Natural killer cell treated with Interleukin-12 subunit alpha and Interleukin-12 subunit beta and Interleukin-15 and Interleukin-18, amount 100 ng/mL, for 72 hours (primary cell): Measurements from ENCODE around the gene BCOR. TPM values are rescaled to one million over a fixed set of nuclear protein-coding genes. Genes with fewer than 3 reads are reported as not detected.

Source experiments
- ATAC-seq, 2 donors: fragments of 150-1000 bp; cut with Tn5 transposase in 1 of 2; sonication (Bioruptor Pico), chemical (Tn5 transposase) in 1 of 2; 2 replicates each; pipeline ENCODE4 v1.10.0; 2021
- DNase-seq: peaks from one replicate; pipeline ENCODE4 v3.0.0; 2022; ENCODE audit warnings: low spot score
- H3K27ac Mint-ChIP-seq, 2 donors: 1 replicate in 1 of 2; 2 replicates in 1 of 2; pipeline ENCODE4 v1.8.0; 2022; ENCODE audit warnings: mixed read lengths in 2 of 2, mild to moderate bottlenecking in 1 of 2, moderate library complexity in 1 of 2
- H3K27me3 Mint-ChIP-seq, 2 donors: 1 replicate in 1 of 2; 2 replicates in 1 of 2; pipeline ENCODE4 v1.8.0; 2022; ENCODE audit warnings: mixed read lengths in 2 of 2
- H3K36me3 Mint-ChIP-seq: one replicate; pipeline ENCODE4 v1.8.0; 2022; ENCODE audit warnings: mixed read lengths
- H3K4me1 Mint-ChIP-seq, 2 donors: 1 replicate in 1 of 2; 2 replicates in 1 of 2; pipeline ENCODE4 v1.8.0; 2022; ENCODE audit warnings: low read depth in 2 of 2, mixed read lengths in 2 of 2, mild to moderate bottlenecking in 1 of 2
- H3K4me3 Mint-ChIP-seq: one replicate; pipeline ENCODE4 v1.8.0; 2022; ENCODE audit warnings: mixed read lengths
- H3K9me3 Mint-ChIP-seq: 2 replicates; pipeline ENCODE4 v1.8.0; 2022; ENCODE audit warnings: mixed read lengths
- total RNA-seq, 2 donors: library from RNA; stranded (reverse); gene quantifications; one replicate each; pipeline ENCODE4 v1.2.3, GENCODE V29; 2022

The BCOR gene
- total RNA-seq, 2 donors from 2014 or later: 52.3 to 56.7 TPM

GRCh38 chrX:40107291-40108161 is 9.8 kb upstream of the BCOR start:
- peaks cover 0 to 15% of the 10 kb centered on the region in 2 donors for H3K27me3 Mint-ChIP-seq
- ATAC-seq (no peak), DNase-seq (no peak)
- peak overlapping the region; percentile 75 for H3K4me3 Mint-ChIP-seq
- H3K27ac Mint-ChIP-seq: peak overlapping the region; percentile 54 to 72
- H3K9me3 Mint-ChIP-seq: no peaks in the 10 kb centered on the region
- peaks cover 5 to 6% of the 10 kb centered on the region in 2 donors for H3K4me1 Mint-ChIP-seq
- H3K36me3 Mint-ChIP-seq: no peaks in the 10 kb centered on the region

GRCh38 chrX:40106676-40107290 is 9.0 kb upstream of the BCOR start:
- Mint-ChIP-seq H3K4me3 (peak overlapping the region; percentile 75), H3K9me3 (no peaks in the 10 kb centered on the region), H3K36me3 (no peaks in the 10 kb centered on the region), H3K27ac (peak overlapping the region; percentile 54 to 72), H3K4me1 (peaks cover 5 to 6% of the 10 kb centered on the region in 2 donors), H3K27me3 (peaks cover 0 to 12% of the 10 kb centered on the region in 2 donors)
- ATAC-seq (no peak), DNase-seq (no peak)

- Mint-ChIP-seq H3K9me3 (no peaks in the 10 kb centered on the region), H3K27me3 (peaks cover 0 to 8% of the 10 kb centered on the region in 2 donors), H3K4me1 (peaks cover 5 to 6% of the 10 kb centered on the region in 2 donors), H3K27ac (peak overlapping the region; percentile 54 to 72), H3K4me3 (peak overlapping the region; percentile 75), H3K36me3 (no peaks in the 10 kb centered on the region)
- peak; percentile 74 for DNase-seq
- peak; percentile 39 to 61 for ATAC-seq
Observed at GRCh38 chrX:40105835-40106675, 8.3 kb upstream of the BCOR start.

GRCh38 chrX:40104985-40105834 is 7.5 kb upstream of the BCOR start:
- Mint-ChIP-seq H3K9me3 (no peaks in the 10 kb centered on the region), H3K27ac (no peak overlapping the region), H3K27me3 (peaks cover 0 to 6% of the 10 kb centered on the region in 2 donors), H3K36me3 (no peaks in the 10 kb centered on the region), H3K4me1 (peaks cover 5 to 6% of the 10 kb centered on the region in 2 donors), H3K4me3 (peak overlapping the region; percentile 58)
- DNase-seq: no peak
- peak; percentile 75 to 76 for ATAC-seq

DNA sequence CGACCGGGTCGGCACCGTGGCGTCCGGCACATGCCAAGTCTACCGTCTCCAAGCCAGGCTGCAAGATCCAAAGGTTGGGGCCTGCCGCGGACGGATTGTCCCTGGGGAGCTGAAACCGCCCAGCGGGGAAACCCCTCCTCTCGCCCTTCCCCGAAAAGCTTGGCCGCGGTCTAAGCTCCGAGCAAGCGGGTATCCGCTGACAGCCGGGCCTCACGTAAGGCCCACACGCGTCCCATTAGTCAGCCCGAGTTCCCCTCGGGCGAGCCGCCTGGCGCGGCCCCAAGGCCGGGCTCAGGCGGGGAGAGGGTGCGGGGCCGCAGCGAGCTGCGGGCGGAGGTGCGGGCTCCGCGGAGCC is 6.8 kb upstream of the BCOR start:
- peaks cover 0 to 10% of the 10 kb centered on the region in 2 donors for H3K27me3 Mint-ChIP-seq
- peak overlapping the region; percentile 44 for H3K4me3 Mint-ChIP-seq
- H3K27ac Mint-ChIP-seq: no peak overlapping the region
- H3K4me1 Mint-ChIP-seq: peaks cover 5 to 10% of the 10 kb centered on the region in 2 donors
- ATAC-seq: peak; percentile 85 to 87
- H3K36me3 Mint-ChIP-seq: no peaks in the 10 kb centered on the region
- peak; percentile 85 for DNase-seq
- H3K9me3 Mint-ChIP-seq: no peaks in the 10 kb centered on the region

DNA sequence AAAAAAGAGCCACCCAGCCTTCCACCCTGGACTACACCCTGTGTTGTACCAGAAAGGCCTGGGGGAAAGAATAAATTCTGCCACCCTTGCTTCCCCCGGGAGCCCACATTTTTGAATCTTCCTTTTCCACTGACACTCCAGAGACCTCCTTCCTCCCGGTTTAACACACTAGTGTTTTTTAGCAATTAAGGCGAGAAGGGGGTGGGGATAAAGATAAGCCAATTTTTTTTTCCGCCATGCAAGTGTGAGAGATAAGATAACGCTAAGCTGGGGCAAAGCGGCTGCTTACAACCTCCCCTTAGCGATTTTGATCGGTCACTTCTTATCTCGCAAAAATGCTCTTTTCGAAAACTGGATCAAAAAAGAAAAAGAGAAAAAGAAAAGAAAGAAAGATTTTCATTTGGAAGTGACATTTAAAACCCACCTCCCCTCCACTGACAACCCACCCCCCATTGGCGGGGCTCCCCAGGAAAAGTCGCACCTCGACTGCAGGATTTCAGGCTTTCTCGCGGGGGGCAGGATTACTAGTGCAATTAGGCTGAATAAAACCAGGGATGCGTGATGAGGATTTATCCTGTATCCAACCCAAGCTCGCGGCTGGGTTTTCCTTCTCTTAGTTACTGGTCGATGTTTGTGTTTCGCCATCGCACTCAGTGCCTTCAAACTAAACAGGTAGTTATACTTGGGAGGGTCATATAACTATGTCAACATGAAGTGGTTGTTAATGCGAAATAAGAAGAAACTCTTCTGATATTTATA is 6.0 kb upstream of the BCOR start:
- H3K27ac Mint-ChIP-seq: no peak overlapping the region
- DNase-seq (no peak), ATAC-seq (no peak)
- H3K36me3 Mint-ChIP-seq: no peaks in the 10 kb centered on the region
- peaks cover 5 to 16% of the 10 kb centered on the region in 2 donors for H3K4me1 Mint-ChIP-seq
- no peaks in the 10 kb centered on the region for H3K9me3 Mint-ChIP-seq
- H3K27me3 Mint-ChIP-seq: peaks cover 0 to 10% of the 10 kb centered on the region in 2 donors
- peak overlapping the region; percentile 44 for H3K4me3 Mint-ChIP-seq

DNA sequence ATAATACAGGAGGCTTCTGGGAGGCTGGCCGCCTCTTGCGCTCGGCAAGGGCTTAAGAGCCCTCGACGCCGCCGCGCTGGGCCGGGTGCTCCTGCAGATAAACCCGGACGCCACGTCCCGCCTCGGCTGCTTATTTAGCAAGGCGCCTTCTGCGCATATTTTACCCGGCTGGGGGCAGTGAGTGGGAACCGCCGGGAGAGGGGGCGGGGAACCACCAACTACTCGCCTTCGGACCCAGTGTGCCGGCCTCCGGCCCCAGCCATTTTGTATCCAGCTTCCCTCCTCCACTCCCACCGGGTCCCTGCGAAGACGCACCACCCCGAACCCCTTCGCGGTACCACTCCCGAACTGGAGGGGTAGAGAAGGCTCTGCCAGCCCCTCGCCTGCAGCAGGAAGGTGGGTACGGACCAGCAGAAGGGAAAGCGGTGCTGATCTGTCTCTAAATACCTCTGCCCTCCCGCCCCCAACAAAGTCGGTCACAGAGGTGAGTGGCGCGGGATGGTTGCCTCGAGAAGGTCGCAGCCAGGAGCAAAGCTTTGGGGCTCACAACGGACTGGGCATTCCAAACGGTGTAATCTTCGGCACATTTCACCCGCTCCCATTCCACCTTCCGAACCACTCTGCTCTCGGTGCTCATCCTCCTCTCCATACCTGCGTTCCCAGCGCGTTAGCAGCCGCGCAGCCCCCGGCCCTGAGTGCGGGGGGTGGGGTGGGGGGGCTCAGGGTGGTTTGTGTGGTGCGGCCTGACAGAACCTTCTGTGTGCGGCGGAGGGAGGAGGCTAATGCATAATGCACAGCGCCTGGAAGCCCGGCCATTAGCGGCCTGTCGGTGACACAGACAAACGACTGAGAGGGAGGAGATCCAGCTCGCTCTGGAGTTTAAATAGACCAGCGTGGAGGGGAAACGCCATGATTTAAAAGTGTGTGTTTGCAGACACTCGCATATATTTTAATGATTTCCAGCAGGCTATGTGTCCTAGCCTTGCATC is 4.9 kb upstream of the BCOR start:
- H3K27me3 Mint-ChIP-seq: peaks cover 0 to 8% of the 10 kb centered on the region in 2 donors
- DNase-seq: no peak
- peaks cover 5 to 14% of the 10 kb centered on the region in 2 donors for H3K4me1 Mint-ChIP-seq
- no peaks in the 10 kb centered on the region for H3K9me3 Mint-ChIP-seq
- H3K27ac Mint-ChIP-seq: no peak overlapping the region
- H3K4me3 Mint-ChIP-seq: no peak overlapping the region
- H3K36me3 Mint-ChIP-seq: no peaks in the 10 kb centered on the region
- no peak for ATAC-seq

GRCh38 chrX:40101430-40101802 is 3.7 kb upstream of the BCOR start:
- no peaks in the 10 kb centered on the region for H3K9me3 Mint-ChIP-seq
- no peak overlapping the region for H3K27ac Mint-ChIP-seq
- peaks cover 0 to 4% of the 10 kb centered on the region in 2 donors for H3K27me3 Mint-ChIP-seq
- no peak for DNase-seq
- H3K4me1 Mint-ChIP-seq: peaks cover 0 to 9% of the 10 kb centered on the region in 2 donors
- H3K4me3 Mint-ChIP-seq: no peak overlapping the region
- no peak for ATAC-seq
- no peaks in the 10 kb centered on the region for H3K36me3 Mint-ChIP-seq

DNA sequence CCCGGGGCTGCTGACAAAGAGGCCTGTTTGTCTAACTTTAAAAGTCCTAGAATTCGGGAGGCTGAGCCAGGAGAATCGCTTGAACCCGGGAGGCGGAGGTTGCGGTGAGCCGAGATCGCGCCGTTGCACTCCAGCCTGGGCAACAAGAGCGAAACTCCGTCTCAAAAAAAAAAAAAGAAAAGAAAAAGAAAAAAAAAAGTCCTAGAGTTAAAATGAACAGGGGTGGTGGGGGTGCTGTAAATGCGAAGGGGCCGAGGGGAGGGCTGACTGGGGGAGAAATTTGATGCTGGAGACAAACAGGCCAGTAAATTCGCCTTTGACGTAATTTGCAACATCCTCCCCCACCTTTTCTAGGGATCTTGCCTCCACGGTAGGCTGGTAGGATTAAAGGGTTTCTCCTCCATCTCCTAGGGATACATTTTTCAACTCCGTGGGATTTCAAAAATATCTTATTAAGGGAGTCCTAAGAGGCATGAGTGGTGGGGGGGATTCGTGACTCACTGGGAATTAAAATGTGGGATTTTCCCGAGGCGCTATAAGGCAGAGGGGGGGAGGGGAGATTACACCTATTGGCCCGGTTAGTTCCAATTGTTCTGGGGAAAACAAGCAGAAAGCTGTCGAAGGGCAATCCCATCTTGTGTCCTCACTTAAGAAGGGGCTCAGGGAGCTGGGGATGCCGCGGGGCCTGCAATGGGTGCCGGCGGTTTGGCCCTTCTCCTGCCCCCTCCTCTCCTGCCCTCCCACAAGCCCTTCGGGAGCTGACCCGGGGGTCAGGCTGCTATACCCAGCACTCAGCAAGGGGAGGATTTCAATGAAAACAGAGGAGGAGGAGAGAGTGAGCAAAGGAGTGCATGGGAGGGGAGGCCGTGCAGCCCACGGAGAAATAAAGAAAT is 3.0 kb upstream of the BCOR start:
- DNase-seq: no peak
- Mint-ChIP-seq H3K36me3 (no peaks in the 10 kb centered on the region), H3K27me3 (peaks cover 0 to 4% of the 10 kb centered on the region in 2 donors), H3K4me1 (peaks cover 0 to 9% of the 10 kb centered on the region in 2 donors), H3K4me3 (no peak overlapping the region), H3K27ac (no peak overlapping the region), H3K9me3 (no peaks in the 10 kb centered on the region)
- ATAC-seq: no peak

GRCh38 chrX:40100141-40100536 is 2.4 kb upstream of the BCOR start:
- DNase-seq (no peak), ATAC-seq (no peak)
- Mint-ChIP-seq H3K27me3 (peaks cover 0 to 4% of the 10 kb centered on the region in 2 donors), H3K4me3 (peak overlapping the region; percentile 86), H3K4me1 (peaks cover 2 to 12% of the 10 kb centered on the region in 2 donors), H3K9me3 (no peaks in the 10 kb centered on the region), H3K27ac (peak overlapping the region; percentile 70 to 78), H3K36me3 (no peaks in the 10 kb centered on the region)
